ENCODE results near the gene CYBB. TPM values are rescaled to one million over a fixed set of nuclear protein-coding genes. Genes with fewer than 3 reads are reported as not detected.

Gene CYBB
- total RNA-seq, 1 experiment from 2014 or later = not detected

GRCh38 chrX:37746951-37747350, 32.9 kb upstream of the CYBB start:
- H3K9me3 Mint-ChIP-seq (ENCODE audit: unreplicated experiment) = no peaks in the 10 kb centered on the region
- no peaks in the 10 kb centered on the region for H3K36me3 Mint-ChIP-seq (ENCODE audit: insufficient read depth, unreplicated experiment)
- intact Hi-C loops (cut with micrococcal nuclease) = no loop called here
- ChIA-PET POLR2A (no interaction called here), CTCF (interaction anchor here (0.7 to 5.3 kb wide), 8 partner anchors 8 to 428 kb away, joined by 3 to 116 read pairs (median 15); no protein-coding TSS in a partner anchor)
- BruUV-seq (replicated peaks) = no TSS peak
- DNase-seq (ENCODE audit: unreplicated experiment) = no peak
- H3K27me3 Mint-ChIP-seq (ENCODE audit: insufficient read depth, unreplicated experiment) = peaks cover 40% of the 10 kb centered on the region
- H3K4me1 Mint-ChIP-seq (ENCODE audit: insufficient read depth, unreplicated experiment) = no peaks in the 10 kb centered on the region
- no peak for TF ChIP-seq CTCF (IDR thresholded peaks at IDR 0.05; ENCODE audit: unreplicated experiment)
- H3K27ac Mint-ChIP-seq (ENCODE audit: low read depth, unreplicated experiment) = no peak overlapping the region
- no peak overlapping the region for H3K4me3 Mint-ChIP-seq (ENCODE audit: unreplicated experiment)

- peaks cover 16% of the 10 kb centered on the region for H3K27me3 Mint-ChIP-seq (ENCODE audit: insufficient read depth, unreplicated experiment)
- DNase-seq (ENCODE audit: unreplicated experiment) = no peak
- no peaks in the 10 kb centered on the region for H3K9me3 Mint-ChIP-seq (ENCODE audit: unreplicated experiment)
- no peaks in the 10 kb centered on the region for H3K36me3 Mint-ChIP-seq (ENCODE audit: insufficient read depth, unreplicated experiment)
- no TSS peak for BruUV-seq (replicated peaks)
- intact Hi-C loops (cut with micrococcal nuclease) = no loop called here
- H3K4me3 Mint-ChIP-seq (ENCODE audit: unreplicated experiment) = no peak overlapping the region
- no peak overlapping the region for H3K27ac Mint-ChIP-seq (ENCODE audit: low read depth, unreplicated experiment)
- H3K4me1 Mint-ChIP-seq (ENCODE audit: insufficient read depth, unreplicated experiment) = no peaks in the 10 kb centered on the region
- POLR2A ChIA-PET = no interaction called here
- CTCF ChIA-PET = no interaction called here
- no peak for TF ChIP-seq CTCF (IDR thresholded peaks at IDR 0.05; ENCODE audit: unreplicated experiment)
These were observed 27.6 kb upstream of the CYBB start for GRCh38 chrX:37752281-37752680.

GRCh38 chrX:37752936-37753335, 26.9 kb upstream of the CYBB start:
- Mint-ChIP-seq H3K27me3 (ENCODE audit: insufficient read depth, unreplicated experiment) (peaks cover 21% of the 10 kb centered on the region), H3K36me3 (ENCODE audit: insufficient read depth, unreplicated experiment) (no peaks in the 10 kb centered on the region), H3K27ac (ENCODE audit: low read depth, unreplicated experiment) (no peak overlapping the region), H3K9me3 (ENCODE audit: unreplicated experiment) (no peaks in the 10 kb centered on the region), H3K4me3 (ENCODE audit: unreplicated experiment) (no peak overlapping the region), H3K4me1 (ENCODE audit: insufficient read depth, unreplicated experiment) (no peaks in the 10 kb centered on the region)
- no peak for TF ChIP-seq CTCF (IDR thresholded peaks at IDR 0.05; ENCODE audit: unreplicated experiment)
- DNase-seq (ENCODE audit: unreplicated experiment) = no peak
- BruUV-seq (replicated peaks) = no TSS peak
- ChIA-PET CTCF (no interaction called here), POLR2A (no interaction called here)
- intact Hi-C loops (cut with micrococcal nuclease) = no loop called here

GRCh38 chrX:37753384-37753783, 26.5 kb upstream of the CYBB start:
- no peak for TF ChIP-seq CTCF (IDR thresholded peaks at IDR 0.05; ENCODE audit: unreplicated experiment)
- DNase-seq (ENCODE audit: unreplicated experiment) = no peak
- H3K4me3 Mint-ChIP-seq (ENCODE audit: unreplicated experiment) = no peak overlapping the region
- ChIA-PET POLR2A (no interaction called here), CTCF (no interaction called here)
- no peaks in the 10 kb centered on the region for H3K4me1 Mint-ChIP-seq (ENCODE audit: insufficient read depth, unreplicated experiment)
- intact Hi-C loops (cut with micrococcal nuclease) = no loop called here
- peaks cover 21% of the 10 kb centered on the region for H3K27me3 Mint-ChIP-seq (ENCODE audit: insufficient read depth, unreplicated experiment)
- no TSS peak for BruUV-seq (replicated peaks)
- H3K36me3 Mint-ChIP-seq (ENCODE audit: insufficient read depth, unreplicated experiment) = no peaks in the 10 kb centered on the region
- no peaks in the 10 kb centered on the region for H3K9me3 Mint-ChIP-seq (ENCODE audit: unreplicated experiment)
- no peak overlapping the region for H3K27ac Mint-ChIP-seq (ENCODE audit: low read depth, unreplicated experiment)
